Activated CD8-positive, alpha-beta memory T cell treated with anti-CD3 and anti-CD28 coated beads, Interleukin-2, amount 10 ng/mL, durations not matched to agents 7 days and 5 days (primary cell): ENCODE data around the gene RBM23. TPM values are rescaled to one million over a fixed set of nuclear protein-coding genes. Genes with fewer than 3 reads are reported as not detected.
"Not testable (repeated sequence)": the region's sequence is repeated elsewhere in the genome, so short reads cannot be mapped to it uniquely, and the experiment has no call there.

Experiments used
- ATAC-seq: fragments of 150-1000 bp; cut with Tn5 transposase; one replicate; pipeline ENCODE4 v1.10.0; 2021; ENCODE audit warnings: moderate library complexity
- CTCF ChIA-PET: fragments of 350-600 bp; sonication (Branson Sonifier 250); formaldehyde crosslinking; loops from one replicate; lab custom pipeline; 2021; ENCODE audit warnings: antibody characterized with exemption; lab: Charles Lee
- DNase-seq: peaks from one replicate; pipeline ENCODE4 v3.0.0-alpha.2; 2020
- H3K27ac Mint-ChIP-seq: one replicate; pipeline ENCODE4 v1.8.0; 2021; ENCODE audit warnings: mild to moderate bottlenecking, mixed read lengths
- H3K27me3 Mint-ChIP-seq: one replicate; pipeline ENCODE4 v1.8.0; 2021; ENCODE audit warnings: mixed read lengths
- H3K36me3 Mint-ChIP-seq: one replicate; pipeline ENCODE4 v1.8.0; 2021; ENCODE audit warnings: mild to moderate bottlenecking, mixed read lengths
- H3K4me1 Mint-ChIP-seq: one replicate; pipeline ENCODE4 v1.8.0; 2021; ENCODE audit warnings: mixed read lengths
- H3K4me3 Mint-ChIP-seq: one replicate; pipeline ENCODE4 v1.8.0; 2021; ENCODE audit warnings: mild to moderate bottlenecking, moderate library complexity, mixed read lengths
- H3K9me3 Mint-ChIP-seq: one replicate; pipeline ENCODE4 v1.8.0; 2022; ENCODE audit warnings: low read depth, mixed read lengths
- total RNA-seq, 2 experiments: library from RNA; stranded (reverse); gene quantifications; one replicate each; pipeline ENCODE4 v1.2.3, GENCODE V29; 2021

Gene RBM23
- total RNA-seq, 2 experiments from 2014 or later: 82.9 to 96.7 TPM

- peaks cover 32% of the 10 kb centered on the region for H3K4me1 Mint-ChIP-seq
- CTCF ChIA-PET: interaction anchor here (0.6 to 6.4 kb wide), 42 partner anchors 9 to 374 kb away, joined by 3 to 58 read pairs (median 5); partner anchors contain the start of genes ACIN1, AJUBA, C14orf119 and CDH24
- H3K9me3 Mint-ChIP-seq: no peaks in the 10 kb centered on the region
- H3K27me3 Mint-ChIP-seq: no peaks in the 10 kb centered on the region
- H3K36me3 Mint-ChIP-seq: peaks cover 18% of the 10 kb centered on the region
- DNase-seq (no peak), ATAC-seq (no peak)
- H3K4me3 Mint-ChIP-seq: no peak overlapping the region
- H3K27ac Mint-ChIP-seq: no peak overlapping the region
Observed at GRCh38 chr14:22929961-22930364, 11.0 kb upstream of the RBM23 start.

- Mint-ChIP-seq H3K27me3 (no peaks in the 10 kb centered on the region), H3K4me1 (peaks cover 32% of the 10 kb centered on the region), H3K36me3 (peaks cover 24% of the 10 kb centered on the region), H3K9me3 (no peaks in the 10 kb centered on the region), H3K27ac (no peak within 1 kb of the TSS), H3K4me3 (no peak within 1 kb of the TSS)
- DNase-seq (peak; percentile 98), ATAC-seq (peak; percentile 97)
- CTCF ChIA-PET: interaction anchor here (0.6 to 6.4 kb wide), 41 partner anchors 10 to 374 kb away, joined by 3 to 58 read pairs (median 5); partner anchors contain the start of genes ACIN1, AJUBA, C14orf119 and CDH24
Observed at GRCh38 chr14:22929104-22929960, 10.4 kb upstream of the RBM23 start, which contains the start of gene PRMT5. TSS of gene PRMT5 (minus strand) at chr14:22929376. CDS start at chr14:22929361, 15 bp downstream.

- Mint-ChIP-seq H3K9me3 (no peaks in the 10 kb centered on the region), H3K36me3 (peaks cover 31% of the 10 kb centered on the region), H3K27me3 (no peaks in the 10 kb centered on the region), H3K4me1 (peaks cover 32% of the 10 kb centered on the region), H3K4me3 (no peak overlapping the region), H3K27ac (no peak overlapping the region)
- ATAC-seq: no peak
- no peak for DNase-seq
- CTCF ChIA-PET: interaction anchor here (1.0 to 6.4 kb wide), 29 partner anchors 9 to 370 kb away, joined by 3 to 58 read pairs (median 6); partner anchors contain the start of genes ACIN1, AJUBA, C14orf119 and CDH24
Observed at GRCh38 chr14:22928237-22929103, 9.5 kb upstream of the RBM23 start.

GRCh38 chr14:22926316-22926715 lies 7.4 kb upstream of the RBM23 start:
- H3K4me3 Mint-ChIP-seq: no peak overlapping the region
- peak overlapping the region; percentile 16 for H3K27ac Mint-ChIP-seq
- no peak for ATAC-seq
- no peaks in the 10 kb centered on the region for H3K27me3 Mint-ChIP-seq
- H3K36me3 Mint-ChIP-seq: peaks cover 37% of the 10 kb centered on the region
- no peak for DNase-seq
- CTCF ChIA-PET: interaction anchor here (6.4 kb wide), 1 partner anchor 7 kb away, joined by 58 read pairs; the partner anchor contains the start of gene RBM23
- no peaks in the 10 kb centered on the region for H3K9me3 Mint-ChIP-seq
- H3K4me1 Mint-ChIP-seq: peaks cover 27% of the 10 kb centered on the region

GRCh38 chr14:22925513-22925912 lies 6.6 kb upstream of the RBM23 start:
- Mint-ChIP-seq H3K4me1 (peaks cover 27% of the 10 kb centered on the region), H3K36me3 (peaks cover 43% of the 10 kb centered on the region), H3K27ac (no peak overlapping the region), H3K27me3 (no peaks in the 10 kb centered on the region), H3K9me3 (no peaks in the 10 kb centered on the region), H3K4me3 (no peak overlapping the region)
- CTCF ChIA-PET: no interaction called here
- ATAC-seq (no peak), DNase-seq (no peak)

- Mint-ChIP-seq H3K36me3 (peaks cover 46% of the 10 kb centered on the region), H3K27me3 (no peaks in the 10 kb centered on the region), H3K27ac (no peak overlapping the region), H3K9me3 (no peaks in the 10 kb centered on the region), H3K4me3 (no peak overlapping the region), H3K4me1 (peaks cover 37% of the 10 kb centered on the region)
- CTCF ChIA-PET: no interaction called here
- DNase-seq (no peak), ATAC-seq (no peak)
Observed at GRCh38 chr14:22923746-22924145, 4.8 kb upstream of the RBM23 start.

GRCh38 chr14:22922294-22922693 lies 3.3 kb upstream of the RBM23 start:
- Mint-ChIP-seq H3K9me3 (no peaks in the 10 kb centered on the region), H3K27me3 (no peaks in the 10 kb centered on the region), H3K4me3 (no peak overlapping the region), H3K36me3 (peaks cover 49% of the 10 kb centered on the region), H3K4me1 (peaks cover 32% of the 10 kb centered on the region), H3K27ac (no peak overlapping the region)
- no peak for DNase-seq
- CTCF ChIA-PET: no interaction called here
- no peak for ATAC-seq

GRCh38 chr14:22920697-22921096 lies 1.7 kb upstream of the RBM23 start:
- DNase-seq (no peak), ATAC-seq (no peak)
- Mint-ChIP-seq H3K27me3 (no peaks in the 10 kb centered on the region), H3K4me3 (no peak overlapping the region), H3K9me3 (no peaks in the 10 kb centered on the region), H3K36me3 (peaks cover 40% of the 10 kb centered on the region), H3K4me1 (peaks cover 22% of the 10 kb centered on the region), H3K27ac (no peak overlapping the region)
- CTCF ChIA-PET: interaction anchor here (0.7 to 8.1 kb wide), 9 partner anchors 9 to 200 kb away, joined by 3 to 68 read pairs (median 6); partner anchors contain the start of genes LRP10, MRPL52 and PRMT5

- CTCF ChIA-PET: interaction anchor here (1.1 to 8.1 kb wide), 11 partner anchors 10 to 138 kb away, joined by 4 to 68 read pairs (median 7); partner anchors contain the start of genes AJUBA, CDH24, LRP10 and MRPL52
- DNase-seq (no peak), ATAC-seq (peak; percentile 13)
- Mint-ChIP-seq H3K9me3 (no peaks in the 10 kb centered on the region), H3K27me3 (no peaks in the 10 kb centered on the region), H3K4me3 (peak overlapping the region; percentile 88), H3K27ac (peak overlapping the region; percentile 99), H3K36me3 (peaks cover 37% of the 10 kb centered on the region), H3K4me1 (peaks cover 22% of the 10 kb centered on the region)
Observed at GRCh38 chr14:22919601-22919921, 612 bp upstream of the RBM23 start.

GRCh38 chr14:22915886-22916521 lies 2.9 kb downstream of the RBM23 start:
- H3K36me3 Mint-ChIP-seq: peaks cover 28% of the 10 kb centered on the region
- ATAC-seq (no peak), DNase-seq (no peak)
- H3K4me3 Mint-ChIP-seq: no peak overlapping the region
- H3K9me3 Mint-ChIP-seq: no peaks in the 10 kb centered on the region
- no peak overlapping the region for H3K27ac Mint-ChIP-seq
- peaks cover 30% of the 10 kb centered on the region for H3K4me1 Mint-ChIP-seq
- CTCF ChIA-PET: interaction anchor here (0.7 to 8.1 kb wide), 8 partner anchors 8 to 93 kb away, joined by 3 to 68 read pairs (median 3); partner anchors contain the start of gene LRP10
- H3K27me3 Mint-ChIP-seq: no peaks in the 10 kb centered on the region

- H3K9me3 Mint-ChIP-seq, H3K27me3 Mint-ChIP-seq, DNase-seq, ATAC-seq, H3K4me3 Mint-ChIP-seq, H3K27ac Mint-ChIP-seq: not testable (repeated sequence)
- CTCF ChIA-PET: interaction anchor here (0.8 to 8.1 kb wide), 3 partner anchors 14 to 43 kb away, joined by 3 to 68 read pairs (median 38); partner anchors contain the start of gene LRP10
- peaks cover 24% of the 10 kb centered on the region for H3K4me1 Mint-ChIP-seq
- H3K36me3 Mint-ChIP-seq: peaks cover 24% of the 10 kb centered on the region
Observed at GRCh38 chr14:22914836-22915235, 4.1 kb downstream of the RBM23 start.

GRCh38 chr14:22910916-22911315 lies 8.0 kb downstream of the RBM23 start:
- CTCF ChIA-PET: interaction anchor here (0.6 to 1.3 kb wide), 5 partner anchors 9 to 705 kb away, joined by 3 to 4 read pairs (median 3); no protein-coding TSS in a partner anchor

More at GRCh38 chr14:22910916-22911315, 8.0 kb downstream of the RBM23 start:
- Mint-ChIP-seq H3K27ac (no peak overlapping the region), H3K4me3 (no peak overlapping the region), H3K9me3 (no peaks in the 10 kb centered on the region), H3K27me3 (no peaks in the 10 kb centered on the region), H3K36me3 (peaks cover 34% of the 10 kb centered on the region), H3K4me1 (peaks cover 12% of the 10 kb centered on the region)
- DNase-seq (no peak), ATAC-seq (no peak)
